GM21786 (cell line): ENCODE data around the gene SPIRE2.
"Not testable (repeated sequence)": the region's sequence is repeated elsewhere in the genome, so short reads cannot be mapped to it uniquely, and the experiment has no call there.

ENCODE experiments used
- ATAC-seq: cut with Tn5 transposase; IDR thresholded peaks from one replicate; pipeline ENCODE4 v1.9.1; 2021; ENCODE audit not compliant: unreplicated experiment

SPIRE2 gene

GRCh38 chr16:89806589-89807193 lies 21.6 kb upstream of the SPIRE2 start:
- ATAC-seq = not testable (repeated sequence)

- ATAC-seq = no peak
Measured at GRCh38 chr16:89808475-89808874, 19.8 kb upstream of the SPIRE2 start.

GRCh38 chr16:89811321-89811720 lies 17.0 kb upstream of the SPIRE2 start:
- ATAC-seq = no peak

- peak; percentile 18 for ATAC-seq
Measured at GRCh38 chr16:89815639-89816348, 12.5 kb upstream of the SPIRE2 start.

GRCh38 chr16:89818851-89819403 lies 9.3 kb upstream of the SPIRE2 start:
- ATAC-seq = not testable (repeated sequence)

GRCh38 chr16:89819448-89819847 lies 8.8 kb upstream of the SPIRE2 start:
- ATAC-seq = not testable (repeated sequence)

GRCh38 chr16:89821438-89822187 lies 6.7 kb upstream of the SPIRE2 start:
- no peak for ATAC-seq

GRCh38 chr16:89822188-89823086 lies 5.8 kb upstream of the SPIRE2 start:
- ATAC-seq = no peak

GRCh38 chr16:89823087-89823823 lies 5.0 kb upstream of the SPIRE2 start:
- ATAC-seq = no peak

GRCh38 chr16:89823824-89824148 lies 4.5 kb upstream of the SPIRE2 start:
- ATAC-seq = not testable (repeated sequence)

- no peak for ATAC-seq
Measured at GRCh38 chr16:89826531-89827382, 1.5 kb upstream of the SPIRE2 start.

GRCh38 chr16:89827383-89828198 lies 684 bp upstream of the SPIRE2 start:
- no peak for ATAC-seq

- no peak for ATAC-seq
Measured at GRCh38 chr16:89828870-89829629, 775 bp downstream of the SPIRE2 start.

GRCh38 chr16:89829630-89830437 lies 1.6 kb downstream of the SPIRE2 start:
- no peak for ATAC-seq

- ATAC-seq = no peak
Measured at GRCh38 chr16:89831810-89832328, 3.6 kb downstream of the SPIRE2 start.

- not testable (repeated sequence) for ATAC-seq
Measured at GRCh38 chr16:89833664-89834363, 5.5 kb downstream of the SPIRE2 start.
